SK-N-SH treated with all-trans-retinoic acid at 6 μM for 48 hours (cell line): ENCODE data around the gene TSPAN1.

Source experiments
- ATAC-seq: fragments of 200-7000 bp; cut with Tn5 transposase; 3 replicates; pipeline ENCODE4 v1.9.1; 2020; ENCODE audit warnings: mild to moderate bottlenecking, moderate library complexity
- BACH2 ChIP-seq: fragments of 250-450 bp; sonication (Bioruptor Pico); IDR thresholded peaks from 2 replicates; pipeline ENCODE4 v1.9.0; 2021; ENCODE audit warnings: mild to moderate bottlenecking, borderline replicate concordance
- CSDC2 ChIP-seq: fragments of 250-450 bp; sonication (Bioruptor Pico); IDR thresholded peaks from 2 replicates; pipeline ENCODE4 v1.5.0; 2020; ENCODE audit warnings: mild to moderate bottlenecking, moderate library complexity
- ESRRG ChIP-seq: fragments of 250-450 bp; sonication (Bioruptor Pico); IDR thresholded peaks from 2 replicates; pipeline ENCODE4 v1.6.1; 2021; ENCODE audit warnings: mild to moderate bottlenecking
- GLIS3 ChIP-seq: fragments of 250-450 bp; sonication (Bioruptor Pico); IDR thresholded peaks from 2 replicates; pipeline ENCODE4 v1.5.0; 2020; ENCODE audit warnings: mild to moderate bottlenecking, moderate library complexity
- OSR1 ChIP-seq: fragments of 250-450 bp; sonication (Bioruptor Pico); IDR thresholded peaks from 2 replicates; pipeline ENCODE4 v1.8.0; 2022; ENCODE audit warnings: moderate library complexity, mild to moderate bottlenecking, inconsistent platforms
- PPARA ChIP-seq: fragments of 250-450 bp; sonication (Bioruptor Pico); IDR thresholded peaks from 2 replicates; pipeline ENCODE4 v1.5.0; 2020; ENCODE audit warnings: mild to moderate bottlenecking, borderline replicate concordance
- RARB ChIP-seq: fragments of 250-450 bp; sonication (Bioruptor Pico); IDR thresholded peaks from 2 replicates; pipeline ENCODE4 v1.8.0; 2021; ENCODE audit warnings: mild to moderate bottlenecking, moderate library complexity
- SNAI2 ChIP-seq: fragments of 250-450 bp; sonication (Bioruptor Pico); IDR thresholded peaks from 2 replicates; pipeline ENCODE4 v1.5.0; 2020; ENCODE audit warnings: mild to moderate bottlenecking, moderate library complexity
- ZC3H10 ChIP-seq: fragments of 250-450 bp; sonication (Bioruptor Pico); IDR thresholded peaks from 2 replicates; pipeline ENCODE4 v1.5.1; 2021; ENCODE audit warnings: mild to moderate bottlenecking, moderate library complexity
- ZFP3 ChIP-seq: fragments of 250-450 bp; sonication (Bioruptor Pico); IDR thresholded peaks from 2 replicates; pipeline ENCODE4 v1.5.0; 2020; ENCODE audit warnings: mild to moderate bottlenecking, moderate library complexity
- ZFP30 ChIP-seq: fragments of 450-650 bp; formaldehyde crosslinking; IDR thresholded peaks from 2 replicates; pipeline ENCODE4 v1.5.0; 2022; ENCODE audit warnings: mild to moderate bottlenecking, moderate library complexity
- ZNF565 ChIP-seq: fragments of 450-650 bp; formaldehyde crosslinking; conservative IDR thresholded peaks from 2 replicates; pipeline ENCODE4 v1.5.0; 2020; ENCODE audit warnings: low read depth, mild to moderate bottlenecking, moderate library complexity
- ZNF70 ChIP-seq: fragments of 450-650 bp; formaldehyde crosslinking; IDR thresholded peaks from 2 replicates; pipeline ENCODE4 v1.5.0; 2020; ENCODE audit warnings: mild to moderate bottlenecking, moderate library complexity
- ZNF8 ChIP-seq: fragments of 450-650 bp; formaldehyde crosslinking; IDR thresholded peaks from 2 replicates; pipeline ENCODE4 v1.5.0; 2020; ENCODE audit warnings: mild to moderate bottlenecking, moderate library complexity
- TF ChIP-seq, protein P1 (sequence below): fragments of 250-450 bp; sonication (Bioruptor Pico); IDR thresholded peaks from 2 replicates; pipeline ENCODE4 v1.5.0; 2020; ENCODE audit warnings: mild to moderate bottlenecking, moderate library complexity
- TF ChIP-seq, protein P2 (sequence below): fragments of 250-450 bp; sonication (Bioruptor Pico); IDR thresholded peaks from 2 replicates; pipeline ENCODE4 v1.8.0; 2020; ENCODE audit warnings: mild to moderate bottlenecking, moderate library complexity, borderline replicate concordance
- TF ChIP-seq, protein P3 (sequence below): fragments of 250-450 bp; sonication (Bioruptor Pico); IDR thresholded peaks from 2 replicates; pipeline ENCODE4 v1.5.1; 2020; ENCODE audit warnings: low read depth, mild to moderate bottlenecking, moderate library complexity
- TF ChIP-seq, protein P4 (sequence below): fragments of 250-450 bp; sonication (Bioruptor Pico); IDR thresholded peaks from 2 replicates; pipeline ENCODE4 v1.8.0; 2021; ENCODE audit warnings: low read depth, mild to moderate bottlenecking, moderate library complexity, borderline replicate concordance
- TF ChIP-seq, protein P5 (sequence below): fragments of 250-450 bp; sonication (Bioruptor Pico); IDR thresholded peaks from 2 replicates; pipeline ENCODE4 v1.5.1; 2021; ENCODE audit warnings: mild to moderate bottlenecking, moderate library complexity

The TSPAN1 gene

DNA sequence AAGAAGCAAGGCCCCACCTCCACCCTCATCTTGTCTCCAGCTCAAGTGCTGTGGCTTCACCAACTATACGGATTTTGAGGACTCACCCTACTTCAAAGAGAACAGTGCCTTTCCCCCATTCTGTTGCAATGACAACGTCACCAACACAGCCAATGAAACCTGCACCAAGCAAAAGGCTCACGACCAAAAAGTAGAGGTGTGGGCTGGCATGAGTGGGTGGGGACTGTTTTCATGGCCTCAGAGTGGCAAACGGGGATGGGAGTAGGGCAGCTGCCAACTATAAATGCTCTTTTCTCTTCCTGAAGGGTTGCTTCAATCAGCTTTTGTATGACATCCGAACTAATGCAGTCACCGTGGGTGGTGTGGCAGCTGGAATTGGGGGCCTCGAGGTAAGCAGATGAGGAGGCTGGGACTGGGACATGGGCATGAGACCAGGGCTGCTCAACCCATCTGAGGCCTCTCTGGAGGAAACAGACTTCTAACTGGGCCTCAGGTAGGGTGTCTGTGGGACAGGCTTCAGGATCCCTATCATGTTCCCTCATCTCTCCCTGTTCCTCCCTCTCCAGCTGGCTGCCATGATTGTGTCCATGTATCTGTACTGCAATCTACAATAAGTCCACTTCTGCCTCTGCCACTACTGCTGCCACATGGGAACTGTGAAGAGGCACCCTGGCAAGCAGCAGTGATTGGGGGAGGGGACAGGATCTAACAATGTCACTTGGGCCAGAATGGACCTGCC, 10.2 kb downstream of the TSPAN1 start:
- no peak for ATAC-seq
- no peak for TF ChIP-seq ZFP30
- TF ChIP-seq, protein P1, sequence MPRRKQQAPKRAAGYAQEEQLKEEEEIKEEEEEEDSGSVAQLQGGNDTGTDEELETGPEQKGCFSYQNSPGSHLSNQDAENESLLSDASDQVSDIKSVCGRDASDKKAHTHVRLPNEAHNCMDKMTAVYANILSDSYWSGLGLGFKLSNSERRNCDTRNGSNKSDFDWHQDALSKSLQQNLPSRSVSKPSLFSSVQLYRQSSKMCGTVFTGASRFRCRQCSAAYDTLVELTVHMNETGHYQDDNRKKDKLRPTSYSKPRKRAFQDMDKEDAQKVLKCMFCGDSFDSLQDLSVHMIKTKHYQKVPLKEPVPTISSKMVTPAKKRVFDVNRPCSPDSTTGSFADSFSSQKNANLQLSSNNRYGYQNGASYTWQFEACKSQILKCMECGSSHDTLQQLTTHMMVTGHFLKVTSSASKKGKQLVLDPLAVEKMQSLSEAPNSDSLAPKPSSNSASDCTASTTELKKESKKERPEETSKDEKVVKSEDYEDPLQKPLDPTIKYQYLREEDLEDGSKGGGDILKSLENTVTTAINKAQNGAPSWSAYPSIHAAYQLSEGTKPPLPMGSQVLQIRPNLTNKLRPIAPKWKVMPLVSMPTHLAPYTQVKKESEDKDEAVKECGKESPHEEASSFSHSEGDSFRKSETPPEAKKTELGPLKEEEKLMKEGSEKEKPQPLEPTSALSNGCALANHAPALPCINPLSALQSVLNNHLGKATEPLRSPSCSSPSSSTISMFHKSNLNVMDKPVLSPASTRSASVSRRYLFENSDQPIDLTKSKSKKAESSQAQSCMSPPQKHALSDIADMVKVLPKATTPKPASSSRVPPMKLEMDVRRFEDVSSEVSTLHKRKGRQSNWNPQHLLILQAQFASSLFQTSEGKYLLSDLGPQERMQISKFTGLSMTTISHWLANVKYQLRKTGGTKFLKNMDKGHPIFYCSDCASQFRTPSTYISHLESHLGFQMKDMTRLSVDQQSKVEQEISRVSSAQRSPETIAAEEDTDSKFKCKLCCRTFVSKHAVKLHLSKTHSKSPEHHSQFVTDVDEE (CRISPR knock-in tag), result no peak
- no peak for TF ChIP-seq PPARA
- TF ChIP-seq, protein P2, sequence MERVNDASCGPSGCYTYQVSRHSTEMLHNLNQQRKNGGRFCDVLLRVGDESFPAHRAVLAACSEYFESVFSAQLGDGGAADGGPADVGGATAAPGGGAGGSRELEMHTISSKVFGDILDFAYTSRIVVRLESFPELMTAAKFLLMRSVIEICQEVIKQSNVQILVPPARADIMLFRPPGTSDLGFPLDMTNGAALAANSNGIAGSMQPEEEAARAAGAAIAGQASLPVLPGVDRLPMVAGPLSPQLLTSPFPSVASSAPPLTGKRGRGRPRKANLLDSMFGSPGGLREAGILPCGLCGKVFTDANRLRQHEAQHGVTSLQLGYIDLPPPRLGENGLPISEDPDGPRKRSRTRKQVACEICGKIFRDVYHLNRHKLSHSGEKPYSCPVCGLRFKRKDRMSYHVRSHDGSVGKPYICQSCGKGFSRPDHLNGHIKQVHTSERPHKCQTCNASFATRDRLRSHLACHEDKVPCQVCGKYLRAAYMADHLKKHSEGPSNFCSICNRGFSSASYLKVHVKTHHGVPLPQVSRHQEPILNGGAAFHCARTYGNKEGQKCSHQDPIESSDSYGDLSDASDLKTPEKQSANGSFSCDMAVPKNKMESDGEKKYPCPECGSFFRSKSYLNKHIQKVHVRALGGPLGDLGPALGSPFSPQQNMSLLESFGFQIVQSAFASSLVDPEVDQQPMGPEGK (CRISPR knock-in tag), result no peak
- TF ChIP-seq, protein P3, sequence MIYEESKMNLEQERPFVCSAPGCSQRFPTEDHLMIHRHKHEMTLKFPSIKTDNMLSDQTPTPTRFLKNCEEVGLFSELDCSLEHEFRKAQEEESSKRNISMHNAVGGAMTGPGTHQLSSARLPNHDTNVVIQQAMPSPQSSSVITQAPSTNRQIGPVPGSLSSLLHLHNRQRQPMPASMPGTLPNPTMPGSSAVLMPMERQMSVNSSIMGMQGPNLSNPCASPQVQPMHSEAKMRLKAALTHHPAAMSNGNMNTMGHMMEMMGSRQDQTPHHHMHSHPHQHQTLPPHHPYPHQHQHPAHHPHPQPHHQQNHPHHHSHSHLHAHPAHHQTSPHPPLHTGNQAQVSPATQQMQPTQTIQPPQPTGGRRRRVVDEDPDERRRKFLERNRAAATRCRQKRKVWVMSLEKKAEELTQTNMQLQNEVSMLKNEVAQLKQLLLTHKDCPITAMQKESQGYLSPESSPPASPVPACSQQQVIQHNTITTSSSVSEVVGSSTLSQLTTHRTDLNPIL, result no peak
- TF ChIP-seq OSR1 (CRISPR knock-in tag), result no peak
- TF ChIP-seq ZNF565 (CRISPR knock-in tag), result no peak
- TF ChIP-seq SNAI2 (CRISPR knock-in tag), result no peak
- TF ChIP-seq, protein P4, sequence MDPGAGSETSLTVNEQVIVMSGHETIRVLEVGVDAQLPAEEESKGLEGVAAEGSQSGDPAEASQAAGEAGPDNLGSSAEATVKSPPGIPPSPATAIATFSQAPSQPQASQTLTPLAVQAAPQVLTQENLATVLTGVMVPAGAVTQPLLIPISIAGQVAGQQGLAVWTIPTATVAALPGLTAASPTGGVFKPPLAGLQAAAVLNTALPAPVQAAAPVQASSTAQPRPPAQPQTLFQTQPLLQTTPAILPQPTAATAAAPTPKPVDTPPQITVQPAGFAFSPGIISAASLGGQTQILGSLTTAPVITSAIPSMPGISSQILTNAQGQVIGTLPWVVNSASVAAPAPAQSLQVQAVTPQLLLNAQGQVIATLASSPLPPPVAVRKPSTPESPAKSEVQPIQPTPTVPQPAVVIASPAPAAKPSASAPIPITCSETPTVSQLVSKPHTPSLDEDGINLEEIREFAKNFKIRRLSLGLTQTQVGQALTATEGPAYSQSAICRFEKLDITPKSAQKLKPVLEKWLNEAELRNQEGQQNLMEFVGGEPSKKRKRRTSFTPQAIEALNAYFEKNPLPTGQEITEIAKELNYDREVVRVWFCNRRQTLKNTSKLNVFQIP (CRISPR knock-in tag), result no peak
- TF ChIP-seq ZNF70 (CRISPR knock-in tag), result no peak
- no peak for TF ChIP-seq ZNF8
- no peak for TF ChIP-seq ZFP3
- TF ChIP-seq BACH2 (CRISPR knock-in tag), result no peak
- no peak for TF ChIP-seq GLIS3 (CRISPR knock-in tag)
- no peak for TF ChIP-seq RARB (CRISPR knock-in tag)
- TF ChIP-seq, all 23 proteins: peak for 0

DNA sequence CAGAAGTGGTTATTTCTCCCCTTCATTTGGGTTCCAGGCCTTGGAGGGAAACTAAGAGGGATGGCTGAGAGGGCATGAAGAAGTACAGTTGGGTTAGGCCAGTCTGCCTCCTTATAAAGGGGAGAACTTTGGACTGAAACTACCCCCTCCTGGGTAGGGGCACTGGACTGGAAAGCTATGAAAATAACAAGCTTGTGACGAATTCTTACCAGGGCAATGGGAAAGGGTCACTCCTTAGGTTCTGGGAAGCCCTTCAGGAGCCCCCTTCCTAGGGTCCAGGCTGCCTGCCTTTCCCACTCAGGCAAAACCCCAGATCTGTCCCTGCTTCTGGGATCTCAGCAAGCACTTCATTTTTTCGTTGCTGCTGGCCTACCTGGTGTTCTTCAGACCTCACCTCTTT, 11.2 kb downstream of the TSPAN1 start:
- no peak for ATAC-seq
- TF ChIP-seq ZFP30 (no peak), GLIS3 (CRISPR knock-in tag) (no peak), ZFP3 (no peak), PPARA (no peak), ESRRG (CRISPR knock-in tag) (no peak), CSDC2 (no peak), BACH2 (CRISPR knock-in tag) (no peak), ZC3H10 (CRISPR knock-in tag) (no peak)
- TF ChIP-seq, protein P1 (CRISPR knock-in tag), result no peak
- TF ChIP-seq, protein P3, result no peak
- TF ChIP-seq, protein P5, sequence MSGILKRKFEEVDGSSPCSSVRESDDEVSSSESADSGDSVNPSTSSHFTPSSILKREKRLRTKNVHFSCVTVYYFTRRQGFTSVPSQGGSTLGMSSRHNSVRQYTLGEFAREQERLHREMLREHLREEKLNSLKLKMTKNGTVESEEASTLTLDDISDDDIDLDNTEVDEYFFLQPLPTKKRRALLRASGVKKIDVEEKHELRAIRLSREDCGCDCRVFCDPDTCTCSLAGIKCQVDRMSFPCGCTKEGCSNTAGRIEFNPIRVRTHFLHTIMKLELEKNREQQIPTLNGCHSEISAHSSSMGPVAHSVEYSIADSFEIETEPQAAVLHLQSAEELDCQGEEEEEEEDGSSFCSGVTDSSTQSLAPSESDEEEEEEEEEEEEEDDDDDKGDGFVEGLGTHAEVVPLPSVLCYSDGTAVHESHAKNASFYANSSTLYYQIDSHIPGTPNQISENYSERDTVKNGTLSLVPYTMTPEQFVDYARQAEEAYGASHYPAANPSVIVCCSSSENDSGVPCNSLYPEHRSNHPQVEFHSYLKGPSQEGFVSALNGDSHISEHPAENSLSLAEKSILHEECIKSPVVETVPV (CRISPR knock-in tag), result no peak
- TF ChIP-seq, all 23 proteins: peak for 0
